Keratinocyte (primary cell): ENCODE data around the gene BDKRB2. TPM values are rescaled to one million over a fixed set of nuclear protein-coding genes. Genes with fewer than 3 reads are reported as not detected.

Source experiments
- DNase-seq: peaks from one replicate; pipeline ENCODE4 v3.0.0-alpha.2; 2011; ENCODE audit warnings: low read depth, missing footprints, low spot score
- FAIRE-seq: peaks from 2 replicates; lab custom pipeline; 2011; peaks lifted over from hg19 to GRCh38; lab: Jason Lieb, UNC
- H2AFZ ChIP-seq: 2 replicates; pipeline ENCODE4 v1.6.0; 2012; ENCODE audit warnings: low read length, control low read depth, inconsistent platforms; ENCODE audit not compliant: control insufficient read depth
- H3K27ac ChIP-seq: 2 replicates; pipeline ENCODE4 v1.5.1; 2011; ENCODE audit warnings: low read length; ENCODE audit not compliant: control insufficient read depth, insufficient read depth
- H3K27me3 ChIP-seq: 3 replicates; pipeline ENCODE4 v1.6.0; 2011; ENCODE audit warnings: low read length; ENCODE audit not compliant: control insufficient read depth, insufficient read depth; ENCODE audit errors: extremely low read depth
- H3K36me3 ChIP-seq, 2 experiments: 2 replicates in 1 of 2; 3 replicates in 1 of 2; pipeline ENCODE4 v1.5.1; 2011; ENCODE audit warnings: low read length in 2 of 2, mild to moderate bottlenecking in 1 of 2; ENCODE audit not compliant: control insufficient read depth in 2 of 2, insufficient read depth in 2 of 2; ENCODE audit errors: extremely low read depth in 1 of 2
- H3K4me1 ChIP-seq: 3 replicates; pipeline ENCODE4 v1.5.1; 2011; ENCODE audit warnings: low read length; ENCODE audit not compliant: control insufficient read depth, insufficient read depth; ENCODE audit errors: extremely low read depth
- H3K4me2 ChIP-seq: 3 replicates; pipeline ENCODE4 v1.6.0; 2011; ENCODE audit warnings: low read depth, low read length; ENCODE audit not compliant: control insufficient read depth, insufficient read depth; ENCODE audit errors: extremely low read depth
- H3K4me3 ChIP-seq, 3 experiments: fragments of 200-600 bp in 1 of 3; sonication (generic) in 1 of 3; 2 replicates in 2 of 3; 3 replicates in 1 of 3; pipeline ENCODE4 v1.5.1; 2011 to 2016; ENCODE audit warnings: low read length in 3 of 3, mild to moderate bottlenecking in 3 of 3, control low read depth in 2 of 3, inconsistent platforms in 1 of 3, low read depth in 1 of 3, mixed read lengths in 1 of 3, mixed run types in 1 of 3, moderate library complexity in 1 of 3; ENCODE audit not compliant: control insufficient read depth in 2 of 3, insufficient read depth in 2 of 3; ENCODE audit errors: extremely low read depth in 1 of 3
- H3K79me2 ChIP-seq: 2 replicates; pipeline ENCODE4 v1.6.0; 2012; ENCODE audit warnings: low read length; ENCODE audit not compliant: control insufficient read depth, insufficient read depth
- H3K9ac ChIP-seq: 3 replicates; pipeline ENCODE4 v1.6.0; 2011; ENCODE audit warnings: low read length; ENCODE audit not compliant: control insufficient read depth, insufficient read depth; ENCODE audit errors: extremely low read depth
- H3K9me1 ChIP-seq: 3 replicates; pipeline ENCODE4 v1.6.0; 2011; ENCODE audit warnings: low read length; ENCODE audit not compliant: control insufficient read depth, insufficient read depth; ENCODE audit errors: extremely low read depth
- H3K9me3 ChIP-seq: 2 replicates; pipeline ENCODE4 v1.5.1; 2012; ENCODE audit warnings: low read depth, low read length; ENCODE audit not compliant: control insufficient read depth
- H4K20me1 ChIP-seq: 3 replicates; pipeline ENCODE4 v1.6.0; 2011; ENCODE audit warnings: low read length; ENCODE audit not compliant: control insufficient read depth, insufficient read depth; ENCODE audit errors: extremely low read depth
- CTCF ChIP-seq, 3 experiments: IDR thresholded peaks in 1 of 3; conservative IDR thresholded peaks in 1 of 3; optimal IDR thresholded peaks in 1 of 3; 2 replicates in 2 of 3; 3 replicates in 1 of 3; pipeline versions ENCODE3 to v1.5.1; 2011; ENCODE audit warnings: low read length in 3 of 3, mild to moderate bottlenecking in 3 of 3, moderate library complexity in 2 of 3, control low read depth in 1 of 3, inconsistent platforms in 1 of 3; ENCODE audit not compliant: insufficient read depth in 2 of 3; ENCODE audit errors: extremely low read depth in 1 of 3
- EZH2 ChIP-seq: IDR thresholded peaks from one replicate; pipeline ENCODE4 v1.6.1; 2012; ENCODE audit warnings: inconsistent platforms, mild to moderate bottlenecking, low read length, moderate library complexity
- dilution Hi-C: fragments of 300-500 bp; cut with MboI; formaldehyde crosslinking; loops from one replicate; pipeline ENCODE4 v1.7.0; 2020; ENCODE audit warnings: low sequenced_read_pairs; ENCODE audit not compliant: extremely low pct_ligation_motif_present
- polyA plus RNA-seq, 5 experiments: library from polyadenylated mRNA; depleted of rRNA in 3 of 5; stranded (reverse) in 3 of 5; stranded (forward) in 1 of 5; unstranded in 1 of 5; fragments of >200 nt; gene quantifications; 1 replicate in 1 of 5; 2 replicates in 3 of 5; 3 replicates in 1 of 5; pipeline versions ENCODE4 v1.2.1 to v1.2.3, GENCODE V29; 2011 to 2012; ENCODE audit warnings: missing spikeins in 2 of 5, low read depth in 1 of 5, low replicate concordance in 1 of 5

Gene BDKRB2
- polyA plus RNA-seq, 1 donor (not counting 4 experiments of a cell fraction or from before 2014, with no cell fraction given): 13.2 TPM

- no peak for DNase-seq
- FAIRE-seq: peak; percentile 92
- Histone ChIP-seq H3K79me2 (peaks cover 42% of the 10 kb centered on the region), H3K36me3 (peaks cover 3 to 10% of the 10 kb centered on the region in 2 experiments), H3K4me1 (peaks cover 35% of the 10 kb centered on the region), H4K20me1 (no peaks in the 10 kb centered on the region), H3K27ac (peak overlapping the region; percentile 92), H2AFZ (peak overlapping the region; percentile 4), H3K4me3 (peak overlapping the region; percentile 63 to 98 (median 90)), H3K9me3 (no peaks in the 10 kb centered on the region), H3K9ac (peak overlapping the region; percentile 90), H3K9me1 (peaks cover 6% of the 10 kb centered on the region), H3K4me2 (peak overlapping the region; percentile 99), H3K27me3 (no peaks in the 10 kb centered on the region)
- dilution Hi-C loops: no loop called here
- peak in 2 of 3 experiments; percentile 18 to 42 for TF ChIP-seq CTCF (optimal IDR thresholded peaks at IDR 0.05 in 1 of 3, IDR thresholded peaks at IDR 0.05 in 1 of 3, conservative IDR thresholded peaks at IDR 0.05 in 1 of 3; ENCODE audit: extremely low read depth in 1 of 3, insufficient read depth in 2 of 3, low read length in 3 of 3)
- no peak for TF ChIP-seq EZH2
Measured at GRCh38 chr14:96205059-96205977, 679 bp downstream of the BDKRB2 start.

GRCh38 chr14:96205978-96206360, 1.3 kb downstream of the BDKRB2 start:
- H2AFZ ChIP-seq: peak overlapping the region; percentile 23
- H3K9me3 ChIP-seq: peaks cover under 1% of the 10 kb centered on the region
- FAIRE-seq (no peak), DNase-seq (no peak)
- peaks cover 46% of the 10 kb centered on the region for H3K79me2 ChIP-seq
- no peaks in the 10 kb centered on the region for H4K20me1 ChIP-seq
- H3K4me3 ChIP-seq: peak overlapping the region; percentile 63 to 98 (median 90)
- H3K9me1 ChIP-seq: peaks cover 6% of the 10 kb centered on the region
- H3K36me3 ChIP-seq: peaks cover 5 to 15% of the 10 kb centered on the region in 2 experiments
- no peak for TF ChIP-seq CTCF (optimal IDR thresholded peaks at IDR 0.05 in 1 of 3, IDR thresholded peaks at IDR 0.05 in 1 of 3, conservative IDR thresholded peaks at IDR 0.05 in 1 of 3; ENCODE audit: extremely low read depth in 1 of 3, insufficient read depth in 2 of 3, low read length in 3 of 3)
- no peak for TF ChIP-seq EZH2
- dilution Hi-C loops: no loop called here
- H3K4me2 ChIP-seq: peak overlapping the region; percentile 99
- H3K4me1 ChIP-seq: peaks cover 35% of the 10 kb centered on the region
- peak overlapping the region; percentile 92 for H3K27ac ChIP-seq
- H3K27me3 ChIP-seq: no peaks in the 10 kb centered on the region
- H3K9ac ChIP-seq: peak overlapping the region; percentile 90
